Spleen (tissue), 11 donors: ENCODE results near the gene KRT31. TPM values are rescaled to one million over a fixed set of nuclear protein-coding genes. Genes with fewer than 3 reads are reported as not detected.
"Not testable (repeated sequence)": the region's sequence is repeated elsewhere in the genome, so short reads cannot be mapped to it uniquely, and the experiment has no call there.

Source experiments
- DNase-seq: peaks from one replicate; pipeline ENCODE4 v3.0.0-alpha.2; 2020
- H3K27ac ChIP-seq, 8 donors: fragments of 200-600 bp; sonication (generic) in 7 of 8; 1 replicate in 4 of 8; 2 replicates in 4 of 8; pipeline versions ENCODE4 v1.5.0 to v1.8.0; 2016 to 2021; ENCODE audit warnings: inconsistent platforms in 4 of 8, mild to moderate bottlenecking in 4 of 8, moderate library complexity in 1 of 8
- H3K27me3 ChIP-seq, 7 donors: fragments of 200-600 bp; sonication (generic) in 6 of 7; replicated peaks in 1 of 7; 1 replicate in 4 of 7; 2 replicates in 3 of 7; pipeline versions ENCODE4 v1.5.0 to v1.8.0; 2016 to 2021; ENCODE audit warnings: inconsistent platforms in 3 of 7, mild to moderate bottlenecking in 1 of 7
- H3K36me3 ChIP-seq, 6 donors: fragments of 200-600 bp; sonication (generic) in 5 of 6; 1 replicate in 4 of 6; 2 replicates in 2 of 6; pipeline versions ENCODE4 v1.5.0 to v1.8.0; 2016 to 2021; ENCODE audit warnings: inconsistent platforms in 2 of 6
- H3K4me1 ChIP-seq, 6 donors: fragments of 200-600 bp; sonication (generic) in 5 of 6; 1 replicate in 3 of 6; 2 replicates in 3 of 6; pipeline versions ENCODE4 v1.5.0 to v1.8.0; 2016 to 2021; ENCODE audit warnings: inconsistent platforms in 3 of 6
- H3K4me3 ChIP-seq, 8 donors: fragments of 200-600 bp; sonication (generic) in 7 of 8; 1 replicate in 4 of 8; 2 replicates in 4 of 8; pipeline versions ENCODE4 v1.5.0 to v1.8.0; 2016 to 2021; ENCODE audit warnings: inconsistent platforms in 4 of 8, mild to moderate bottlenecking in 4 of 8, moderate library complexity in 2 of 8
- H3K9me3 ChIP-seq, 8 donors: fragments of 200-600 bp; sonication (generic) in 7 of 8; 1 replicate in 4 of 8; 2 replicates in 4 of 8; pipeline versions ENCODE4 v1.5.0 to v1.8.0; 2016 to 2021; ENCODE audit warnings: inconsistent platforms in 4 of 8
- CTCF ChIP-seq, 11 experiments: fragments of 200-600 bp in 7 of 11; fragments of 450-650 bp in 4 of 11; sonication (generic) in 4 of 11; IDR thresholded peaks in 8 of 11; conservative IDR thresholded peaks in 3 of 11; 1 replicate in 7 of 11; 2 replicates in 4 of 11; pipeline versions ENCODE4 v1.4.0 to v1.8.0; 2016 to 2021; ENCODE audit warnings: antibody characterized with exemption in 11 of 11, inconsistent platforms in 4 of 11, mild to moderate bottlenecking in 1 of 11
- POLR2A ChIP-seq, 3 donors: fragments of 450-650 bp; IDR thresholded peaks; one replicate each; pipeline ENCODE4 v1.5.1; 2017; ENCODE audit warnings: antibody characterized with exemption in 3 of 3, mild to moderate bottlenecking in 1 of 3
- POLR2AphosphoS5 ChIP-seq, 3 donors: sonication (generic); formaldehyde crosslinking; IDR thresholded peaks; one replicate each; pipeline ENCODE4 v1.5.1; 2017; ENCODE audit warnings: antibody characterized with exemption in 3 of 3
- WGBS, 5 donors: extraction: QIAGEN DNeasy Blood & Tissue Kit in 3 of 5; methylation state at CpG; one replicate each; pipeline versions ENCODE4 v1.1.5 to v1.1.7; 2013 to 2018; 5-methylcytosine and 5-hydroxymethylcytosine counted together
- intact Hi-C: fragments of 100-400 bp; cut with DNase I; formaldehyde crosslinking; loops from one replicate; pipeline ENCODE4 v1.15.0; 2023; ENCODE audit warnings: low total_unique reads
- polyA plus RNA-seq, 3 donors: library from polyadenylated mRNA; stranded (reverse); fragments of 200-250 nt; gene quantifications; one replicate each; pipeline ENCODE4 v1.2.1, GENCODE V29; 2013
- total RNA-seq, 7 donors: library from RNA; depleted of rRNA in 3 of 7; stranded (reverse); fragments of >200 nt in 3 of 7; fragmentation: NEBNext Ultra II Directional in 4 of 7; extraction: Animal tissue kit (Norgen Biotek cat#: 25700) in 4 of 7; gene quantifications; one replicate each; pipeline versions ENCODE4 v1.1.0 to v1.2.1, GENCODE V29; 2016 to 2021
- donor health status: healthy with polysubstance abuse.
- donor health status: DM: no; HTN: no; CAD: no; lungs with moderate emphysema.
- donor health status: DM: no; HTN: no; CAD: no.
- donor health status: Bipolar disorder and iron deficiency.
- donor health status: healthy.
- donor health status: DM: no; HTN: no; CAD: no.
- donor health status: DM: yes; HTN: yes; CAD: no.

KRT31 gene
- total and polyA plus RNA-seq, 10 donors = not detected

GRCh38 chr17:41383690-41384089 is 13.7 kb downstream of the KRT31 start:
- no peaks in the 10 kb centered on the region for H3K4me1 ChIP-seq
- no peak for TF ChIP-seq CTCF (IDR thresholded peaks at IDR 0.05 in 8 of 11, conservative IDR thresholded peaks at IDR 0.05 in 3 of 11)
- TF ChIP-seq POLR2AphosphoS5 (IDR thresholded peaks at IDR 0.05) = no peak
- no peak for TF ChIP-seq POLR2A (IDR thresholded peaks at IDR 0.05)
- 92 to 98% (median 95%) methylated on average over 1 of the region's 1 CpG for WGBS, 5 donors

DNA sequence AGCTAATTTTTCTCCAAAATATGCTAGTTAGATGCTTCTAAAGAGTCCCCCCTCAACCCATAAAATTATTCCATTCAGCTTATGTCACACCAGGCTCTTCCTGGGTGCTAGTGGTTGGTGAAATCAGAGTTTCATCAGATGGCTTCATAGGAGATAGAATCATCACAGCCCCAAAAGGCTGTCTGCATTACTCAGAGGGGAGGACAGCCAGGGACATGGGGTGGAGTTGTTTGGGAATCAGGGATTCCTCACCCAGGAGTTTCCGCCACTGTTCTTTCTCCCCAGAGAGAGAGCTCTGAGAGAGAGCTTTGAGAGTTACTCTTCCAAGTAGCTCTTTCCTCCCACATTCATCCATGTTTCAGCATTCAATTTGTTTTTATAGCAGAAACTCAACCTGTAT is 15.0 kb downstream of the KRT31 start:
- 88 to 96% (median 93%) methylated on average over 1 of the region's 1 CpG for WGBS, 5 donors
- H3K36me3 ChIP-seq = no peaks in the 10 kb centered on the region
- no peak for TF ChIP-seq CTCF (IDR thresholded peaks at IDR 0.05 in 8 of 11, conservative IDR thresholded peaks at IDR 0.05 in 3 of 11)
- no peak for TF ChIP-seq POLR2A (IDR thresholded peaks at IDR 0.05)
- TF ChIP-seq POLR2AphosphoS5 (IDR thresholded peaks at IDR 0.05) = no peak
- peaks cover 0 to 22% (median 19%) of the 10 kb centered on the region in 8 donors for H3K9me3 ChIP-seq
- no peak for DNase-seq
- no peak overlapping the region for H3K4me3 ChIP-seq
- H3K27ac ChIP-seq = no peak overlapping the region
- H3K4me1 ChIP-seq = no peaks in the 10 kb centered on the region
- H3K27me3 ChIP-seq = peaks cover 0 to 36% (median 0%) of the 10 kb centered on the region in 7 donors
- intact Hi-C loops = no loop called here

More at GRCh38 chr17:41383690-41384089, 13.7 kb downstream of the KRT31 start:
- no peak for DNase-seq
- Histone ChIP-seq H3K4me3 (no peak overlapping the region), H3K36me3 (no peaks in the 10 kb centered on the region), H3K9me3 (peaks cover 0 to 28% (median 23%) of the 10 kb centered on the region in 8 donors), H3K27me3 (peaks cover 0 to 36% (median 0%) of the 10 kb centered on the region in 7 donors), H3K27ac (no peak overlapping the region)
- intact Hi-C loops = no loop called here

GRCh38 chr17:41381943-41382342 is 15.5 kb downstream of the KRT31 start, which contains the start of gene KRT34:
Gene KRT34, minus strand, starts transcription at chr17:41382306. Its CDS starts 60 bp downstream, at chr17:41382246.
- H3K27ac ChIP-seq, H3K4me3 ChIP-seq, intact Hi-C loops, DNase-seq, H3K36me3 ChIP-seq, H3K4me1 ChIP-seq: not testable (repeated sequence)
- WGBS, 5 donors = 88 to 94% (median 91%) methylated on average over 10 to 13 of the region's 13 CpGs
- Histone ChIP-seq H3K27me3 (peaks cover 0 to 36% (median 0%) of the 10 kb centered on the region in 7 donors), H3K9me3 (peaks cover 0 to 18% (median 15%) of the 10 kb centered on the region in 8 donors)

GRCh38 chr17:41380091-41380490 is 17.3 kb downstream of the KRT31 start:
- H3K36me3 ChIP-seq, H3K4me3 ChIP-seq, H3K9me3 ChIP-seq, DNase-seq, H3K4me1 ChIP-seq, H3K27ac ChIP-seq, intact Hi-C loops: not testable (repeated sequence)
- 84 to 92% (median 91%) methylated on average over 7 of the region's 7 CpGs for WGBS, 5 donors
- peaks cover 0 to 32% (median 0%) of the 10 kb centered on the region in 7 donors for H3K27me3 ChIP-seq

DNA sequence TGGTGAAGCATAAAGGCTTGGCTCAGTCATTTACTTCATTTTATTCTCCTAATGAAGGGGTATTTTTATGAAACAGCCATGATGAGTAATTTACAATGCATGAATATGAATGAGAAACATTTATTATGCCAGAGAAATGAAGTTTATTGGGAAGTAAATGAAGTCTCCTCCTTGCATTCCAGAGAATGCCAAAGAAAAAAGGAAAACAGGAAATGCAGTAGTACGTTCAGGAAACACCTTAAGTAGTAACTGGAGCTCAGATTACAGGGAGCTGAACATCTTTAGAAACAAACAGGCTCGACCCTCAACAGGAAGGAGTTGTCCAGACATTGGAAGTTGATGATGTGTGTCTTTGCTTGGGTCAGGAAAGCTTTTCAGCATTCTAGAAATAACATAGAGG is 19.9 kb downstream of the KRT31 start:
- intact Hi-C loops = no loop called here
- 4 to 19% (median 11%) methylated on average over 2 of the region's 2 CpGs for WGBS, 5 donors
- H3K4me3 ChIP-seq = no peak overlapping the region
- H3K36me3 ChIP-seq = no peaks in the 10 kb centered on the region
- no peak overlapping the region for H3K27ac ChIP-seq
- TF ChIP-seq POLR2A (IDR thresholded peaks at IDR 0.05) = no peak
- TF ChIP-seq CTCF (IDR thresholded peaks at IDR 0.05 in 8 of 11, conservative IDR thresholded peaks at IDR 0.05 in 3 of 11) = no peak
- TF ChIP-seq POLR2AphosphoS5 (IDR thresholded peaks at IDR 0.05) = no peak
- H3K9me3 ChIP-seq = peaks cover 0 to 3% (median 0%) of the 10 kb centered on the region in 8 donors
- peaks cover 0 to 26% (median 0%) of the 10 kb centered on the region in 7 donors for H3K27me3 ChIP-seq
- no peak for DNase-seq
- H3K4me1 ChIP-seq = no peaks in the 10 kb centered on the region
